Globus pallidus (tissue), 1 donor: Measurements from ENCODE around the gene CCND1.
A peak's percentile ranks its signal among the peaks of the same experiment; 100 is the strongest.

Experiments
- DNase-seq: peaks from one replicate; pipeline ENCODE4 v3.0.0-alpha.2; 2015; ENCODE audit warnings: low spot score

CCND1 gene

GRCh38 chr11:69641681-69642548 lies 959 bp downstream of the CCND1 start:
- DNase-seq, result no peak

DNA sequence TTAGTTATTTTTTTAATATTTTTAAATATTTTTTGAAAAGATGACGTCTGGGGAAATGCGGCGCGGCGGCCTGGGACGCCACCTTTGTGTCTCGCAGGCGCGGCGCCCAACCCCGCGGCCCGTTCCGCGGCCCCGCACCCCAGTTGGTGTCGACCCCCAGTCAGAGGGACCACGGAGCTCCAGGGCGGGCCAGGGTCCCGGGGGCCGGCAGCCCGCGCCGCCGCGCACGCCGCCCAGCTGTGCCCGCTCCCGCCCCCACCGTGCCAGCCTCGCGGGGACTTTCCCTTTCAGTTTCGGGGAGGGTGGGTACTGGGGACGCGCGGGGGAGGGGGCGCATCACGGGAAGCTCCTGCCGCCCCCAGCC lies 1.6 kb downstream of the CCND1 start:
- DNase-seq, result no peak

DNA sequence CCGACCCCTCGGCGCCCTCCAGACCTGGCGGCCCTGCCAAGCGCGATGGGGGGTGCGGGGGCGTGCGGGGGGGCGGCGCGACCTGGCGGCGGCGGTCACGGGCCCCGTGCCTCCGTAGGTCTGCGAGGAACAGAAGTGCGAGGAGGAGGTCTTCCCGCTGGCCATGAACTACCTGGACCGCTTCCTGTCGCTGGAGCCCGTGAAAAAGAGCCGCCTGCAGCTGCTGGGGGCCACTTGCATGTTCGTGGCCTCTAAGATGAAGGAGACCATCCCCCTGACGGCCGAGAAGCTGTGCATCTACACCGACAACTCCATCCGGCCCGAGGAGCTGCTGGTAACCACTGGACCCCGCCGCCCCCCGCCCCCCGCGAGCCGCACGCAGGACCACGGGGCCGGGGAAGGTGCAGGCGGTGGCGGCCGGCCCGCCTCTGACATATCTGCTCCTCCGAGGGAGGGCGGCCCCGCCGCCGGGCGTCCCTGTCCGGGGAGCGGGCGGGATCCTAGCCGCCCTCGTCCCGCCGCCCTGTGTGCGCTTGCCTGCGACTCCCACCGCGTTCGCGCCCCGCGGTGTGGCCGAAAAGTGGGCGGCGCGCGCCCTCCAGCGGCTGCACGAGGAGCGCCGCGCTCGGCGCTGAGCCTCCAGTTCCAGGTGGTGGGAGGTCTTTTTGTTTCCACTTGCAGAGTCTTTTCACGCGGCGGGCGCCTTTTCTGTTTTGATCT lies 2.1 kb downstream of the CCND1 start:
- DNase-seq, result peak; percentile 34

- no peak for DNase-seq
Observed at GRCh38 chr11:69643646-69644045, 2.7 kb downstream of the CCND1 start.

GRCh38 chr11:69644071-69644961 lies 3.4 kb downstream of the CCND1 start:
- peak; percentile 38 for DNase-seq

DNA sequence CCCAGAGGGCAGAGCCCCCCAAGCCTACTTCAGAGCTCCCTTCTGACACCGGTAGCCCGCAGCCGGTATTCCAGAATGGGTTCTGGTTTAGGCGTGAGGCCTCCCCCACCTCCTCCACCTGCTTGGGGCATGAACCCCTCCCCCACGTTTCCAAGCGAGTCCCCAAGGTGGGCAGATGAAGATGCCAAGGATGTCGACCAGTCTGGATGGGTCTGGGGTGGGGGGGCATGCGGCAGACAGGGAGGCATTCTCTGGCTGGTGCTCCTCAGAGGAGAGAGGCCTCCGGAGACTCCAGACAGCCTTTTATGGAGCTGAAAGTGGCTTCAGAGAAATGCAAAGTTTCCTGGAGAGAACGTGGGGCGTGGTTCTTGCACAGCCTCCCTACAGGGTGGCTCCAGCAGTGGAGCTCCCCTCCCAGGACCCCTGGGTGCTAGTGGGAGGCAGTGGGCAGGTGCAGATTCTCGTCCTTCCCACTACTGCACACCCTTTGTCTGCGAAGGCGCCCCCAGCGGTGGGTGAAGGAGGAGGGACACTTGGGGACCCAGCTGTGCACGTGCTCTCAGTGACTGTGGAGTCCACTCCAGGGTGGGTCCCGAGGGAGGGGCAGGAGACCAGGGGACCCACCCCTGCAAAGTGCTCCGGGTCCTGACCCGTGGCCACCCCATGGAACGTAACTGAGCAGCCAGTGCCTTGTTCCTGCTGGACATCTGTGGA lies 4.2 kb downstream of the CCND1 start:
- no peak for DNase-seq

GRCh38 chr11:69645801-69646492 lies 5.0 kb downstream of the CCND1 start:
- DNase-seq, result no peak

GRCh38 chr11:69646493-69647389 lies 5.8 kb downstream of the CCND1 start:
- no peak for DNase-seq

DNA sequence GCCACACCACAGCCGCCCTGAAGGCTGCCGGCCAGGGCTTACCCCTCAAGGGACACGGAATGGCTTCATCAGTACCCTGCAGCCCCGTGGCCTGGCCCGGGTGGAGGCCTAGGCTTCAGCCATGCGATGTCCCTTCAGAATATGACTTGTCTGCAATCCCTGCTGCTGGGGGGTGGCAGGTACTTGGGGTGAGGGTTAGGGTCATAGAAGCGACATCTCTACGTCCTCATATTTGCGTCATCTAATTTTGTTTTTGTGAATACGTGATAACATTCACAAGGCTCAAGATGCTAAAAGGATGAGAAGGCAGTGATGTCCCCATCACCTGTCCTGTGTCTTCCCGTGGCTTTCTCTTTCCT lies 6.4 kb downstream of the CCND1 start:
- DNase-seq, result no peak

GRCh38 chr11:69647761-69648497 lies 7.0 kb downstream of the CCND1 start:
- no peak for DNase-seq

DNA sequence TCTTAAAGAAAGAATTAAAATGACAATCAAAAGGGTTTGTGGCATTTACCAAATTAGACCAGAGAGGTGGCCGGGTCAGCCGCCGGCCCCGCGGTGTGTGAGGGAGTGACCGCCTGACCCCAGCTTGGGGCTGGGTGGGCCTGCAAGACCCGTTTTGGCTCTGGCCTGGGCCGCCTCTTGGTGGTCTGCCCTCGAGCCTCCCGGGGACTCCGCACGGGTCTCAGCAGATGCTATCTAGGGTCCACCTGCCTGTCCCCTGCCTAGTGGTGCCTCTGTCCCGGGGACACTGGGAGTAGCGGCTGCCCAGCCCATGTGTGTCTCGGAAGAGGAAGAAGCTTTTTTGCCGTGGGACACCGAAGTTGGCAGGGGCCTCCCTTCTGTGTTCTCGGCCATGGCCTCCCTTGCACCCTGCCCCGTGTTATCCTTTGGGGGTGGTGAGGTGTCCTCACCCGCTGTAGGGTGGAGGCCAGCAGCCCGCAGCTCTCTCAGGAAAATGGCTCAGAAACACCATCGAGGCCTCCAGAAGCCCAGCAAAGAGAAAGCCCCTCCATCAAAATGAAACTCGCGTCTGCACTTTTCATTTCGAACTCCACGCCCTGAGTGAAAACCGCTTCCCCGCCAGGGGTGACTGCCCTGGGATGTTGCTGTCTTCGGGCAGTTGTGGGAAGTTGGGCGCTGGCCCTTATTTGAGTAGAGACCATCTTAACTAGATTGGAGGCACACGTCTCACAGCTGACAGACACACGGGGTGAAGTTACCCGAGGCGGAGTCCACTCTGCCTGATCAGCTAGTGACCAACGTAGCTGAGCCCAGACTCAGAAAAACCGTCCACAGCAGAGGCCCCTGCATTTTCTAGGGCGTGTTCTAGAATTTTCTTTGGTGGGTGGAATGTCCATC lies 8.0 kb downstream of the CCND1 start:
- no peak for DNase-seq

DNA sequence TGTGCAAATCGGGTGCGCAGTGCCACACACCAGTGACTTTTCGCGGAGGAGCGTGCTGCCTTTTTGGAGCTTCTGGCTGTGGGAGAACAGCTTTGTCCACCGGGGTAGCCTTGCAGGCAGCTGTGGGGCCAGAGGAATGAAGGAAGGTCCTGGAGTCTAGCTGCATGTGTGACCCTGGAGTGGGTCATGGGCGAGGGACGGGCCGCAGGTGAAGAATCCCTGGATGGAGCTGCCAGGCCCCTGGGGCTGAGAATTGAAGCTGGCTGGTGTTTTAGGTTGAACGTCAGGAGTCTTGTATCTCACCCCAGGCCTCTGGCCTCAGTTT lies 8.6 kb downstream of the CCND1 start:
- DNase-seq, result no peak

- DNase-seq, result no peak
Observed at GRCh38 chr11:69650081-69650831, 9.3 kb downstream of the CCND1 start.

GRCh38 chr11:69650832-69651344 lies 9.9 kb downstream of the CCND1 start:
- no peak for DNase-seq

DNA sequence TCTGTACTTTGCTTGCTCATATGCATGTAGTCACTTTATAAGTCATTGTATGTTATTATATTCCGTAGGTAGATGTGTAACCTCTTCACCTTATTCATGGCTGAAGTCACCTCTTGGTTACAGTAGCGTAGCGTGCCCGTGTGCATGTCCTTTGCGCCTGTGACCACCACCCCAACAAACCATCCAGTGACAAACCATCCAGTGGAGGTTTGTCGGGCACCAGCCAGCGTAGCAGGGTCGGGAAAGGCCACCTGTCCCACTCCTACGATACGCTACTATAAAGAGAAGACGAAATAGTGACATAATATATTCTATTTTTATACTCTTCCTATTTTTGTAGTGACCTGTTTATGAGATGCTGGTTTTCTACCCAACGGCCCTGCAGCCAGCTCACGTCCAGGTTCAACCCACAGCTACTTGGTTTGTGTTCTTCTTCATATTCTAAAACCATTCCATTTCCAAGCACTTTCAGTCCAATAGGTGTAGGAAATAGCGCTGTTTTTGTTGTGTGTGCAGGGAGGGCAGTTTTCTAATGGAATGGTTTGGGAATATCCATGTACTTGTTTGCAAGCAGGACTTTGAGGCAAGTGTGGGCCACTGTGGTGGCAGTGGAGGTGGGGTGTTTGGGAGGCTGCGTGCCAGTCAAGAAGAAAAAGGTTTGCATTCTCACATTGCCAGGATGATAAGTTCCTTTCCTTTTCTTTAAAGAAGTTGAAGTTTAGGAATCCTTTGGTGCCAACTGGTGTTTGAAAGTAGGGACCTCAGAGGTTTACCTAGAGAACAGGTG lies 11.1 kb downstream of the CCND1 start:
- DNase-seq, result no peak

DNA sequence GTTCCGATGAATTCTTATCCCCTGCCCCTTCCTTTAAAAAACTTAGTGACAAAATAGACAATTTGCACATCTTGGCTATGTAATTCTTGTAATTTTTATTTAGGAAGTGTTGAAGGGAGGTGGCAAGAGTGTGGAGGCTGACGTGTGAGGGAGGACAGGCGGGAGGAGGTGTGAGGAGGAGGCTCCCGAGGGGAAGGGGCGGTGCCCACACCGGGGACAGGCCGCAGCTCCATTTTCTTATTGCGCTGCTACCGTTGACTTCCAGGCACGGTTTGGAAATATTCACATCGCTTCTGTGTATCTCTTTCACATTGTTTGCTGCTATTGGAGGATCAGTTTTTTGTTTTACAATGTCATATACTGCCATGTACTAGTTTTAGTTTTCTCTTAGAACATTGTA lies 12.0 kb downstream of the CCND1 start:
- no peak for DNase-seq
